ENCODE data around the gene CDH16. TPM values are rescaled to one million over a fixed set of nuclear protein-coding genes. Genes with fewer than 3 reads are reported as not detected.
A peak's percentile ranks its signal among the peaks of the same experiment; 100 is the strongest.

Gene CDH16
- total RNA-seq, 2 experiments from 2014 or later, result not detected

DNA sequence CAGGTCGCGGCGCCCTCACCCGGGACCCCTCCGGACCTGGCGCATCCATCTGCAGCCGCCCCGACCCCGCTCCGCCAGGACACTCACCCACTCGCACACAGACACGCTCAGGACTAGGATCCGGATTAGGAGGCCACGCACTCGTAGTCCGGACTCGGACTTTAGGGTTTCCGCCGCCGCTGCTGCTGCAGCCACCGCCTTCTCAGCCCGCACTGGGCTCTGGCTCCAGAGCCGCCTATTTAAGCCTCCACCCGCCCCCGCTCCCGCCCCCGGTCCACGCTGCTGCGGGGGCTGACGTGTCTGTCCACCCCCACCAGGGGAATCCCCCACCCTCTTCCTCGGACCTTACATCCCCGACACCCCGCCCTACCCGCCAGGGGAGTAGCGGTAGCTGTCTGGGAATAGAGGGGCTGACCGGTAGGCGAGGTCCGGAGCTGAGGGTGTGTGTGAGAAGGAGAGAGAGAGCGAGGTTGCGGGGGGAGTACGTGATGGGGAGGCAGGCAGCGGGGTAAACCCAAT is 6.7 kb upstream of the CDH16 start, which contains the start of gene RRAD:
TSS of gene RRAD (minus strand) at position 214 of the 519 bp plus-strand sequence. CDS start 356 bp downstream, outside the sequence.
- Mint-ChIP-seq H3K9me3 (no peaks in the 10 kb centered on the region), H3K27ac (no peak within 1 kb of the TSS), H3K27me3 (peaks cover 27% of the 10 kb centered on the region), H3K4me3 (peak within 1 kb of the TSS; percentile 41), H3K36me3 (peaks cover 3% of the 10 kb centered on the region), H3K4me1 (ENCODE audit: low read depth) (peaks cover 11% of the 10 kb centered on the region)
- CTCF ChIA-PET, result interaction anchor here (0.8 to 4.0 kb wide), 3 partner anchors 30 to 1344 kb away, joined by 3 to 33 read pairs (median 5); no protein-coding TSS in a partner anchor
- POLR2A ChIA-PET, result no interaction called here
- intact Hi-C loops (cut with micrococcal nuclease), result loop anchor here (5.0 kb wide), 1 partner anchor 93 kb away; the partner anchor contains the start of gene NAE1
- DNase-seq, result peak; percentile 18

DNA sequence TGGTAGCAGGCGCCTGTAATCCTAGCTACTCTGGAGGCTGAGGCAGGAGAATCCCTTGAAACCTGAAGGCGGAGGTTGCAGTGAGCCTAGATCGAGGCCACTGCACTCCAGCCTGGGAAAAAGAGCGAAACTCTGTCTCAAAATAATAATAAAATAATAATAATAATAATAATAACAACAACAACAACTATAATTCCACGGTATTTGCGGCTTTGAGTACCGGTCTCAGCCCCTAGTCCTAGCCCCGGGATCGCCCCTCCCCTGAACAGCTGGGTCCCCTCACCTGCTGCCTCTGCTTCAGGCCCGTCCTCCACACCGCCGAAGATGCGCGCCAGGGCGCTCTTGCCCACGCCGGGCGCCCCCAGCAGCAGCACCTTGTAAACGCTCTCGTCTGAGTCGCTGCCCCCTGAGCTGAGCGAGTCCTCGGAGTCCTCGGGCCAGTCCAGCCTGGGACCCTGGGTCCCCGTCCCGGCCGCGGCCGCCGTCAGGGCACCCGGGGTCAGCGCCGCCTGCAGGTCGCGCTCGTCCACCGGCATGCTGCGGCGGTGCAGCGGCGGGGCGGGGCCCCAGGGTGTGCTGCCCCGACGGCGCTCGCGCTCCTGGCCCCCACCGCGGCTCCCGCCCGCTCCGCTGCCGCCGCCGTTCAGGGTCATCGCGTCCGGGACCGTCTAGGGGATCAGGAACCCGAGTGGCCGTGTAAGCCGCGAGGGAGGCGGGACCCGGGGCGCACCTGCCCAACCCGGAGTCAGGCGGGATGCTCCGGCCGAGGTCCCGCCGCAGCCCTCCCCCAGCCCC is 6.0 kb upstream of the CDH16 start:
- H3K4me3 Mint-ChIP-seq, result peak overlapping the region; percentile 20
- H3K9me3 Mint-ChIP-seq, result no peaks in the 10 kb centered on the region
- H3K36me3 Mint-ChIP-seq, result peaks cover 3% of the 10 kb centered on the region
- DNase-seq, result peak; percentile 65
- ChIA-PET CTCF (interaction anchor here (0.7 to 1.0 kb wide), 2 partner anchors 10 to 216 kb away, joined by 3 read pairs; no protein-coding TSS in a partner anchor), POLR2A (no interaction called here)
- intact Hi-C loops (cut with micrococcal nuclease), result loop anchor here (5.0 kb wide), 1 partner anchor 92 kb away; the partner anchor contains the start of gene NAE1
- H3K27me3 Mint-ChIP-seq, result peaks cover 30% of the 10 kb centered on the region
- no peak overlapping the region for H3K27ac Mint-ChIP-seq
- peaks cover 11% of the 10 kb centered on the region for H3K4me1 Mint-ChIP-seq (ENCODE audit: low read depth)

DNA sequence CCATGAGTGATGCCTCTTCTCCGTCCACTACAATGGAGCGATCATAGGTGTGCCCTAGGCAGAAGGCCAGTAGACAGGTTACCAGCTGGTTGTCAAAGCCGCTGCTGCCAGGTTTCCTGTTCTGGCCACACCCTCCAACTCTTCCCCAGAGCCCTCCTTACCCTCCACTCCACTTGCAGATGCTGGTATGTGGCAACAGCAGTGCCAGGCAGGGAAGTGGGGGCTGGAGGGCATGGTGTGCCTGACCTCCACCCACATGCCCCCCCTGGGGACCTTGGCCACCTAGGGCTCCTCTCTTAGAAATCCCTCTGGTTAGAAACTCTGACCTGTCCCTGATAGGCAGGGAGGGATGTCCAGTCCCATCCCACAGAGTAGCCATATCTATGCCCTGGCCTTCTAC is 5.2 kb upstream of the CDH16 start:
- H3K4me3 Mint-ChIP-seq, result no peak overlapping the region
- peaks cover 3% of the 10 kb centered on the region for H3K36me3 Mint-ChIP-seq
- ChIA-PET CTCF (interaction anchor here (0.7 to 4.3 kb wide), 2 partner anchors 30 to 217 kb away, joined by 3 to 21 read pairs; no protein-coding TSS in a partner anchor), POLR2A (no interaction called here)
- no peak overlapping the region for H3K27ac Mint-ChIP-seq
- peaks cover 11% of the 10 kb centered on the region for H3K4me1 Mint-ChIP-seq (ENCODE audit: low read depth)
- no peak for DNase-seq
- H3K27me3 Mint-ChIP-seq, result peaks cover 30% of the 10 kb centered on the region
- no peaks in the 10 kb centered on the region for H3K9me3 Mint-ChIP-seq
- intact Hi-C loops (cut with micrococcal nuclease), result no loop called here

DNA sequence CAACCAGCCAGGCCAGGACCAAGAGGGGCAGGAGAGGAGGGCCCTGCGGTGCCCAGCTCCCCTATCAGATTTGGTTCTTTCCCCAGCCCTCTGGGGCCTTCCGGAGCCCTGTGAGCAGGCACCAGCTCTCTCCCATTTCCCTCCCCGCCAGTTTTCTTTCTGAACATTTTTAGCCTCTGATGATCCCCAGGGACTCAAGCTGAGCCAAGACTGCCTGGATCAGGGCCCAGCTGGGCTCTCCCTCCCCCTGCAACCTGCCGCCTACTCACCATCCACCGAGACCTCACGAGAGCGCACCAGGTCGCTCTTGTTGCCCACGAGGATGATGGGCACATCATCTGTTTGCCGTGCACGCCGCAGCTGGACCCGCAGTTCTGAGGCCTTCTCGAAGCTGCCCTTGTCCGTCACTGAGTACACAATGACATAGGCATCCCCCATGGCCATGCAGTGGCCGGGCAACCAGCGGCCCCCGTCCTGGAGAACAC is 4.6 kb upstream of the CDH16 start:
- H3K27ac Mint-ChIP-seq, result no peak overlapping the region
- H3K4me3 Mint-ChIP-seq, result no peak overlapping the region
- intact Hi-C loops (cut with micrococcal nuclease), result no loop called here
- peaks cover 9% of the 10 kb centered on the region for H3K4me1 Mint-ChIP-seq (ENCODE audit: low read depth)
- no peaks in the 10 kb centered on the region for H3K9me3 Mint-ChIP-seq
- no peak for DNase-seq
- POLR2A ChIA-PET, result no interaction called here
- H3K27me3 Mint-ChIP-seq, result peaks cover 30% of the 10 kb centered on the region
- CTCF ChIA-PET, result interaction anchor here (4.3 kb wide), 1 partner anchor 29 kb away, joined by 21 read pairs; no protein-coding TSS in a partner anchor
- H3K36me3 Mint-ChIP-seq, result peaks cover 3% of the 10 kb centered on the region

DNA sequence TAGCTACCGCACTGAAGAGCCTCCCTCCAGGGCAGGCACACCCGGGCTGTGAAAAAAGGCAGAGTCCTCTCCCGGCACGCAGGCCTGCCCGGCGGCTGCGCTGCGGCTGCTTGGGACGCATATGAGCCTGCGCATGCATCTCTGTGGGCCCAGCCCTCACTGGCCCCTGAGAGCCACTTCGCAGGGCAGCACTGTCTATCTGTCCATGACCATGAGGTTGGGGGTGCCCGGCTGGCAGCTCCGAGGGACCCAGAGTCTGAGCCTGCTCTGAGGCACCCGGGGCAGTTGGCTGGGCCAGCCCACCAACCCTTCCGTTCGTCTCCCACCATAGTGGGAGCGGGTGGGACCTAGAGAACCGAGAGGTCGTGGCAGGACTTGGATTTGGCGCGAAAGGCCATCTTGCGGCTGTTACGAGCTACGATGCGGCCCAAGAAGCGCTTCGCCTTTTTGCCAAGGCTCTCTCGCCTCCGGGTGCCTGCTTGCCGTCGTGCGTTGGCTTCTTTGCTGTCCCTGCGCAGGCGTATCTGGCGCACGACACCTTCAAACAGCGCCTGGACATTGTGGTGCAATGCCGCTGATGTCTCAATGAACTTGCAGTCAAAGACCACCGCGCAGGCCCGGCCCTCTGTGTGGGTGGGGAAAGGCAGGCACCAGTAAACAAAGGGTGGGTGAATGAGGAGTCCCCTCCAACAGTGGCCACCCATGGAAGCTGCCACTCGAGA is 3.2 kb upstream of the CDH16 start:
- no peak overlapping the region for H3K27ac Mint-ChIP-seq
- POLR2A ChIA-PET, result no interaction called here
- peaks cover 3% of the 10 kb centered on the region for H3K36me3 Mint-ChIP-seq
- H3K27me3 Mint-ChIP-seq, result peaks cover 30% of the 10 kb centered on the region
- H3K9me3 Mint-ChIP-seq, result no peaks in the 10 kb centered on the region
- CTCF ChIA-PET, result interaction anchor here (0.6 to 4.3 kb wide), 3 partner anchors 28 to 446 kb away, joined by 3 to 21 read pairs (median 8); no protein-coding TSS in a partner anchor
- no peak overlapping the region for H3K4me3 Mint-ChIP-seq
- DNase-seq, result no peak
- H3K4me1 Mint-ChIP-seq (ENCODE audit: low read depth), result peaks cover 7% of the 10 kb centered on the region
- intact Hi-C loops (cut with micrococcal nuclease), result no loop called here

DNA sequence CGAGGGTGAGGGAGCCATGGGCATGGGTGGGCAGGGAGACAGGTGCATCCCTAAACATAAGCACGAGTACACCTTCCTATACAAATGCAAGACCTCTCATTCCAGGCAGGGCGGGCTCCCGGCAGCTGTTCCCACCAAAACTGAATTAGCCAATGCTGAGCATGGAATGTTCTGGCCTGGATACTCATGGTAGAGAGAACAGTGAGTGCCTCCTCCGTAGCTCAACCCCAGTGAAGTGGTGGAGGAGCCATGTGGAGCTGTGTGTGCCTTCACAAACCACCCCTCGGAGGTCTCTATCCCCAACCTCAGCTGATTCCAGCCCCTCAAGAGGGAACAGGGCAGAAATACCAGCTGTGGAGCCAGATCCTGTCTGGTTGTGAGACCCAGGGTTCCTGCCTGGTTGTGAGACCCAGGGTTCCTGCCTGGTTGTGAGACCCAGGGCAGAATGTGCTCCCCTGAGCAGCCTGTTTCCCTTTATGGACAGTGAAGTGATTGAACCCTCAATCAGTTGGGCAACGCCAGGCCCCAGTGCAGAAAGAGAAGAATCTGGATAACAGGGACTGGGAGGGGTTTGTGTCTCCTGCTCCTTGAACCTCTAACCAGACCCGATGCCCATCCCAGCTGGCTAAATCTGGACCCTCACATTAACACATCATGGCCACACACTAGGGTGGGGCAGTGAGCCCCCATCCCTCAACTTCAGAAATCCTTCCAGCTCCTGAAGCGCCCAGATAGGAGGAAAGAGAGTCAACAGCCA is 2.4 kb upstream of the CDH16 start:
- DNase-seq, result no peak
- Mint-ChIP-seq H3K27ac (no peak overlapping the region), H3K4me1 (ENCODE audit: low read depth) (peaks cover 7% of the 10 kb centered on the region), H3K9me3 (no peaks in the 10 kb centered on the region), H3K27me3 (peaks cover 30% of the 10 kb centered on the region), H3K36me3 (peaks cover 3% of the 10 kb centered on the region), H3K4me3 (no peak overlapping the region)
- ChIA-PET POLR2A (no interaction called here), CTCF (interaction anchor here (0.6 to 4.3 kb wide), 4 partner anchors 11 to 445 kb away, joined by 3 to 21 read pairs (median 12); no protein-coding TSS in a partner anchor)
- intact Hi-C loops (cut with micrococcal nuclease), result no loop called here

DNA sequence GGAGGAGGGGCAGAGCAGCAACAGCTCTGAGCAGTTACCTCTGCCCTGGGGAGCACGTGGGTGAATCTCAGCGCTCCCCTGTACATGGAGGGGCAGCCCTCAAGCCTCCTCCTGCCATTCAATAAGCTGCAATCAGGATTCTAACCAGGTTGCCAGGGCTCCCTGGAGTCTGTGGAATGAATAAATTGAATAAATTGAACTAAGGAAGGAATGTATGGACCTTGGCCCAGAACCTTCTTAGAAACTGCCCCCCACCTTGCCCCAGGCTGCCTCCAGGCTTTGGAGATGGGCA is 1.6 kb upstream of the CDH16 start:
- Mint-ChIP-seq H3K27ac (no peak overlapping the region), H3K36me3 (peaks cover 3% of the 10 kb centered on the region), H3K27me3 (peaks cover 24% of the 10 kb centered on the region), H3K4me3 (no peak overlapping the region), H3K4me1 (ENCODE audit: low read depth) (peaks cover under 1% of the 10 kb centered on the region), H3K9me3 (no peaks in the 10 kb centered on the region)
- CTCF ChIA-PET, result interaction anchor here (2.0 to 4.3 kb wide), 3 partner anchors 10 to 53 kb away, joined by 8 to 21 read pairs (median 15); no protein-coding TSS in a partner anchor
- no peak for DNase-seq
- intact Hi-C loops (cut with micrococcal nuclease), result no loop called here
- POLR2A ChIA-PET, result no interaction called here

DNA sequence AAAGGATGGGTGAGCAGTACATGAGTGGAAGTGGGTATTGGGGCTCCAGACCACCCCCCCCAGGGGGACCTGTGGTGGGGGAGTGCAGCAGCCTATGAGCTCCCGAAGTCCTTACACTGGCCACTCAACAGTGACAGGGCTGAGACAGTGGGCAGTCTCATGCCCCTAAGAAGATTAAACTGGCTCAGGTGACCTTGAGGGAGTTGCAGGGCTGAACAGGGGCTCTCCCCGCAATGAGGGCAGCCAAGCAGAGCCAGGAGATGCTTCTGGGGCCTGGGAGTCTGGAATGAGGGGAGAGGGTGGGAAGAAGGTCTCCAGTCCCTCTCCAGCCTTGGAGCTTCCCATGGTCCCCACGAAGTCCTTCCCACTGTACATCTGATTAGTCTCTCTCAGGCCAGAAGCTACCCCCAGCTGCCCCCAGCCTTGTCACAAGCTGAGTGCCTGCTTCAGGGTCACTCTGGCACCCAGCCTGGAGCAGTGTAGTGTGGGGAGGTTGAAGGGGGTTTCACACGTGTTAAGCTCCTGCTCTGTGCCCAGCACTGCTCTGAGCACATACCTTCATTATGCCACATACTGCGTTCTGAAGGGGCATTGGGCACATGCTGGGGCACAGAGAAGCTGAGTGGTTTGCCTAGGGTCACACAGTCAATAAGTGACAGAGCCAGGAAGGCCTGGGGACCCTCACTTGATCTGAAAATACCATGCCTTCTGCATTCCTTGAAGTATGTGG is 1.0 kb upstream of the CDH16 start:
- ChIA-PET POLR2A (interaction anchor here (0.7 kb wide), 1 partner anchor 13 kb away, joined by 3 read pairs; no protein-coding TSS in a partner anchor), CTCF (interaction anchor here (1.2 to 4.3 kb wide), 6 partner anchors 9 to 89 kb away, joined by 3 to 21 read pairs (median 8); partner anchors contain the start of gene NAE1)
- no peaks in the 10 kb centered on the region for H3K9me3 Mint-ChIP-seq
- intact Hi-C loops (cut with micrococcal nuclease), result no loop called here
- peaks cover 23% of the 10 kb centered on the region for H3K27me3 Mint-ChIP-seq
- DNase-seq, result no peak
- H3K27ac Mint-ChIP-seq, result no peak overlapping the region
- H3K36me3 Mint-ChIP-seq, result peaks cover 3% of the 10 kb centered on the region
- H3K4me1 Mint-ChIP-seq (ENCODE audit: low read depth), result no peaks in the 10 kb centered on the region
- H3K4me3 Mint-ChIP-seq, result no peak overlapping the region

DNA sequence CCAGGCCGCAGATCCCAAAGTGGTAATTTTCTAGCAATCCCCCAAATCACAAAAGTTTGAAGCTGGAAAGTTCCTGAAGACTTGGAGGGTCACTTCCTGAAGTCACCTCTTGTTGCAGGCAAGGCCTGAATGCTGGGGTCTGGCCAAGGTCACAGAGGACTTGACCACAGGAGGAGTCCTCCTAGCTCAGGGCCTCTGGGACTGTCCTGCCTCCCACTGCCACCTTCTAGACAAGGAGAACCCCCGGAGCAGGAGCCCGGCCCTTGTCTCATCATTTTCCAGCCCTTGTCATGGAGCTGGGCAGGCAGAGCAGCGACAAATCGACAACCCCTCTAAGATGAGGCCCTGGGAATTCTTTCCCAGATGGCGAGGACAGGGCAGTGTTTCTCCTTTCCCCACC is 330 bp downstream of the CDH16 start:
- Mint-ChIP-seq H3K4me3 (no peak overlapping the region), H3K4me1 (ENCODE audit: low read depth) (no peaks in the 10 kb centered on the region), H3K36me3 (peaks cover 2% of the 10 kb centered on the region), H3K27ac (no peak overlapping the region), H3K9me3 (no peaks in the 10 kb centered on the region), H3K27me3 (peaks cover 13% of the 10 kb centered on the region)
- CTCF ChIA-PET, result interaction anchor here (1.6 to 2.6 kb wide), 3 partner anchors 8 to 51 kb away, joined by 5 to 15 read pairs (median 9); no protein-coding TSS in a partner anchor
- intact Hi-C loops (cut with micrococcal nuclease), result no loop called here
- DNase-seq, result no peak
- POLR2A ChIA-PET, result no interaction called here

DNA sequence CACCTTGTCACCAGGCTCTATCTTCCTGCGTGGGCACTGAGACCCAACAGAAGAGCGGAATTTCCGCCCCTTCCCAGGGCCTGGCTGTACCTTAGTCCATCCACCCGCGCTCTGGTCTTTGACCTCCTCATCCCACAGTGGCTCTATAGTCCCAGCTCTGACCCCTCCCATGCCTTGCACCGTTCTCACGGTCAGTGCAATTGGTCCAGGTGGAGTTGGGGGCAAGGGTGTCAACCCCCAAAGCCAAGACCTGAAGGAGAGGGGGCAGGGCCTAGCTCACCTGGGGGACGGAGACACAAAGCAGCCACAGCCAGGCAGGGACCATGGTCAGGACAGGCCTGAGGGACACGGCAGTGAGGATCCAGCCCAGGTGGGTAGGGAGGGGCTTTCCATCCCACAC is 944 bp downstream of the CDH16 start:
- no peaks in the 10 kb centered on the region for H3K9me3 Mint-ChIP-seq
- CTCF ChIA-PET, result no interaction called here
- intact Hi-C loops (cut with micrococcal nuclease), result no loop called here
- no peak for DNase-seq
- no peak overlapping the region for H3K4me3 Mint-ChIP-seq
- peaks cover 8% of the 10 kb centered on the region for H3K27me3 Mint-ChIP-seq
- H3K36me3 Mint-ChIP-seq, result no peaks in the 10 kb centered on the region
- POLR2A ChIA-PET, result no interaction called here
- no peak overlapping the region for H3K27ac Mint-ChIP-seq
- H3K4me1 Mint-ChIP-seq (ENCODE audit: low read depth), result no peaks in the 10 kb centered on the region

DNA sequence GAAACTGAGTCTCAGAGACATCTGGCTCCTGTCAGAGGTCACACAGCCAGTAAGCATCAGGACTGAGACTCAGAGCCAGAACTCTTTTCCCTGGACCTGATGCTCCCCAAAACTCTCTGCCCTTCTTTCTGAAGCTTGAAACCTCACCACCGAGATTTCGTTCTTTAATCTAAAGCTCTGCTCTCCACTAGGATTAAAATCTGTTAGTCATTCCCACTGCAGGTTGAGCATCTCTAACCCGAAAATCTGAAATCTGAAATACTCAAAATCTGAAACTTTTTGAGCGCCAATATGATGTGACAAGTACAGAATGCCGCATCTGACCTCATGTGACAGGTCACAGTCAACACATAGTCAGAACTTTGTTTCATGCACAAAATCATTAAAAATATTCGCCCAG is 2.2 kb downstream of the CDH16 start:
- Mint-ChIP-seq H3K4me3 (no peak overlapping the region), H3K27ac (no peak overlapping the region), H3K36me3 (no peaks in the 10 kb centered on the region), H3K9me3 (no peaks in the 10 kb centered on the region), H3K4me1 (ENCODE audit: low read depth) (no peaks in the 10 kb centered on the region), H3K27me3 (peaks cover 8% of the 10 kb centered on the region)
- ChIA-PET POLR2A (no interaction called here), CTCF (interaction anchor here (0.6 to 1.3 kb wide), 2 partner anchors 12 to 86 kb away, joined by 3 read pairs; partner anchors contain the start of gene NAE1)
- DNase-seq, result no peak
- intact Hi-C loops (cut with micrococcal nuclease), result no loop called here
